RPMI7951 (cell line): ENCODE data around the gene FAM181A. TPM values are rescaled to one million over a fixed set of nuclear protein-coding genes. Genes with fewer than 3 reads are reported as not detected.

Experiments used
- DNase-seq: peaks from one replicate; pipeline ENCODE4 v3.0.0-alpha.2; 2012; ENCODE audit warnings: low read depth
- total RNA-seq: library from RNA; depleted of rRNA; stranded (reverse); fragments of >200 nt; shearing (Covaris generic); gene quantifications from 2 replicates; pipeline ENCODE4 v1.2.3, GENCODE V29; 2014

Gene FAM181A
- total RNA-seq, 1 experiment from 2014 or later: not detected

- peak; percentile 57 for DNase-seq
Measured at GRCh38 chr14:93962701-93963601, 35.8 kb downstream of the FAM181A start.

- no peak for DNase-seq
Measured at GRCh38 chr14:93963692-93964091, 36.5 kb downstream of the FAM181A start.

- no peak for DNase-seq
Measured at GRCh38 chr14:93964281-93964680, 37.1 kb downstream of the FAM181A start.

- DNase-seq: no peak
Measured at GRCh38 chr14:93964820-93965286, 37.7 kb downstream of the FAM181A start.

GRCh38 chr14:93965287-93965821 is 38.2 kb downstream of the FAM181A start:
- peak; percentile 84 for DNase-seq

- DNase-seq: no peak
Measured at GRCh38 chr14:93965946-93966474, 38.9 kb downstream of the FAM181A start.

- no peak for DNase-seq
Measured at GRCh38 chr14:93967637-93968250, 40.6 kb downstream of the FAM181A start.

- no peak for DNase-seq
Measured at GRCh38 chr14:93969082-93969828, 42.1 kb downstream of the FAM181A start.

GRCh38 chr14:93970585-93970964 is 43.4 kb downstream of the FAM181A start:
- DNase-seq: no peak

- DNase-seq: peak; percentile 63
Measured at GRCh38 chr14:93970965-93971634, 44.0 kb downstream of the FAM181A start.

GRCh38 chr14:93971635-93972027 is 44.5 kb downstream of the FAM181A start:
- no peak for DNase-seq

GRCh38 chr14:93972618-93973205 is 45.6 kb downstream of the FAM181A start:
- DNase-seq: no peak

GRCh38 chr14:93973607-93974006 is 46.5 kb downstream of the FAM181A start:
- DNase-seq: no peak

GRCh38 chr14:93974299-93974698 is 47.2 kb downstream of the FAM181A start:
- DNase-seq: no peak

GRCh38 chr14:93974833-93975232 is 47.7 kb downstream of the FAM181A start:
- no peak for DNase-seq

- peak; percentile 43 for DNase-seq
Measured at GRCh38 chr14:93975791-93976476, 48.8 kb downstream of the FAM181A start.

- peak; percentile 54 for DNase-seq
Measured at GRCh38 chr14:93976477-93977057, 49.4 kb downstream of the FAM181A start, which contains the start of gene ASB2. Gene ASB2, minus strand, starts transcription at chr14:93976570. Its CDS starts 12,031 bp downstream, at chr14:93964539.

GRCh38 chr14:93977171-93977570 is 50.0 kb downstream of the FAM181A start:
- no peak for DNase-seq

- peak; percentile 72 for DNase-seq
Measured at GRCh38 chr14:93977790-93978581, 50.8 kb downstream of the FAM181A start.
